HepG2 (cell line): Measurements from ENCODE around the gene PATE4. TPM values are rescaled to one million over a fixed set of nuclear protein-coding genes. Genes with fewer than 3 reads are reported as not detected.
"Not testable (repeated sequence)": the region's sequence is repeated elsewhere in the genome, so short reads cannot be mapped to it uniquely, and the experiment has no call there.

Source experiments
- ATAC-seq: fragments of 200-7000 bp; cut with Tn5 transposase; 3 replicates; pipeline ENCODE4 v1.9.1; 2020; ENCODE audit warnings: mild to moderate bottlenecking, moderate library complexity
- BruUV-seq: library from RNA; stranded (reverse); fragments of 400-500 nt; replicated peaks from 2 replicates; lab custom pipeline; 2021; lab: Mats Ljungman, UMichigan
- CTCF ChIA-PET: fragments of 300-600 bp; formaldehyde crosslinking; extraction: SDS; loops from one replicate; lab custom pipeline; 2021; ENCODE audit warnings: low total read pairs, inconsistent platforms, low intra/inter-chr PET ratio; lab: Yijun Ruan, JAX
- POLR2A ChIA-PET: fragments of 350-600 bp; sonication (Branson Sonifier 250); formaldehyde crosslinking; loops from one replicate; lab custom pipeline; 2020; ENCODE audit warnings: antibody characterized with exemption, inconsistent platforms; lab: Yijun Ruan, JAX
- DNase-seq: peaks from one replicate; pipeline ENCODE4 v3.0.0-alpha.2; 2015; ENCODE audit warnings: low spot score
- FAIRE-seq: peaks from 3 replicates; lab custom pipeline; 2011; peaks lifted over from hg19 to GRCh38; lab: Jason Lieb, UNC
- H2AFZ ChIP-seq: one replicate; pipeline ENCODE4 v1.6.1; 2011; ENCODE audit warnings: low read length, inconsistent platforms
- H3K27ac ChIP-seq: fragments of 300-600 bp; 3 replicates; pipeline ENCODE4 v1.8.0; 2011; ENCODE audit warnings: mixed run types, mild to moderate bottlenecking, mixed read lengths, low read length, inconsistent platforms; ENCODE audit not compliant: insufficient read depth; ENCODE audit errors: extremely low read length
- H3K27me3 ChIP-seq, 2 experiments: fragments of 200-600 bp in 1 of 2; 2 replicates in 1 of 2; 3 replicates in 1 of 2; pipeline versions ENCODE4 v1.6.0 to v1.8.0; 2011; ENCODE audit warnings: low read length in 2 of 2, mild to moderate bottlenecking in 2 of 2, moderate library complexity in 2 of 2, inconsistent platforms in 1 of 2; ENCODE audit not compliant: insufficient read depth in 2 of 2, control insufficient read depth in 1 of 2
- H3K36me3 ChIP-seq, 2 experiments: fragments of 200-600 bp in 1 of 2; replicated peaks in 1 of 2; 2 replicates in 1 of 2; 3 replicates in 1 of 2; pipeline versions ENCODE4 v1.5.1 to v1.8.0; 2011; ENCODE audit warnings: low read length in 2 of 2, inconsistent platforms in 1 of 2; ENCODE audit not compliant: insufficient read depth in 2 of 2, control insufficient read depth in 1 of 2
- H3K4me1 ChIP-seq: 2 replicates; pipeline ENCODE4 v1.5.1; 2012; ENCODE audit warnings: low read length, inconsistent platforms; ENCODE audit not compliant: insufficient read depth
- H3K4me2 ChIP-seq: 2 replicates; pipeline ENCODE4 v1.6.0; 2011; ENCODE audit warnings: low read depth, low read length, inconsistent platforms
- H3K4me3 ChIP-seq, 3 experiments: fragments of 200-600 bp in 1 of 3; sonication (generic), shearing (Covaris generic) in 1 of 3; replicated peaks in 1 of 3; 2 replicates each; pipeline ENCODE4 v1.5.1; 2011 to 2016; ENCODE audit warnings: low read length in 3 of 3, inconsistent platforms in 2 of 3, low read depth in 2 of 3, mild to moderate bottlenecking in 2 of 3, control low read depth in 1 of 3, mixed read lengths in 1 of 3; ENCODE audit not compliant: insufficient read depth in 1 of 3
- H3K79me2 ChIP-seq: one replicate; pipeline ENCODE4 v1.6.1; 2011; ENCODE audit warnings: low read length, inconsistent platforms; ENCODE audit not compliant: insufficient read depth
- H3K9ac ChIP-seq: 2 replicates; pipeline ENCODE4 v1.6.0; 2011; ENCODE audit warnings: mild to moderate bottlenecking, low read depth, low read length, inconsistent platforms; ENCODE audit not compliant: insufficient read depth
- H3K9me3 ChIP-seq: 2 replicates; pipeline ENCODE4 v1.5.1; 2012; ENCODE audit warnings: mild to moderate bottlenecking, low read length
- H4K20me1 ChIP-seq: 2 replicates; pipeline ENCODE4 v1.6.0; 2011; ENCODE audit warnings: inconsistent platforms, mild to moderate bottlenecking, low read length, moderate library complexity; ENCODE audit not compliant: insufficient read depth
- ZFP1 ChIP-seq: IDR thresholded peaks from 2 replicates; pipeline ENCODE4 v1.6.1; 2016
- ZNF747 ChIP-seq: sonication (generic); formaldehyde crosslinking; IDR thresholded peaks from 2 replicates; pipeline ENCODE4 v1.8.1; 2023; ENCODE audit warnings: missing genetic modification reagents, mild to moderate bottlenecking, borderline replicate concordance
- WGBS: methylation state at CpG from one replicate; pipeline ENCODE4 v1.1.6; 2017; ENCODE audit warnings: low lambda C conversion rate; 5-methylcytosine and 5-hydroxymethylcytosine counted together
- in situ Hi-C: cut with HindIII; loops from 2 replicates; pipeline ENCODE4 v1.10.0; 2017; ENCODE audit warnings: low pct_unique_long_range_greater_than_20kb; ENCODE audit not compliant: extremely low pct_ligation_motif_present
- intact Hi-C: fragments of 100-400 bp; cut with micrococcal nuclease; formaldehyde crosslinking; loops from one replicate; pipeline ENCODE4 v1.10.0; 2022; ENCODE audit not compliant: unreplicated experiment
- polyA plus RNA-seq, 8 experiments: library from polyadenylated mRNA; depleted of rRNA in 3 of 8; stranded (reverse) in 7 of 8; unstranded in 1 of 8; fragments of >200 nt; fragmentation: Illumina TruSeq in 4 of 8; extraction: Trizol in 4 of 8; gene quantifications; 2 replicates each; pipeline versions ENCODE4 v1.2.1 to v1.2.3, GENCODE V29; 2011 to 2016; ENCODE audit warnings: low read depth in 4 of 8, missing spikeins in 1 of 8, mixed read lengths in 1 of 8; ENCODE audit not compliant: insufficient read depth in 1 of 8
- total RNA-seq, 5 experiments: library from RNA; depleted of rRNA; stranded (reverse); fragments of >200 nt; fragmentation: Illumina TruSeq; extraction: Trizol; gene quantifications; 2 replicates each; pipeline ENCODE4 v1.2.3, GENCODE V29; 2016; ENCODE audit warnings: low read depth in 1 of 5

Gene PATE4
- total and polyA plus RNA-seq, 2 of the 13 experiments (the other 11 are each of a cell fraction or from before 2014, with no cell fraction given): not detected

DNA sequence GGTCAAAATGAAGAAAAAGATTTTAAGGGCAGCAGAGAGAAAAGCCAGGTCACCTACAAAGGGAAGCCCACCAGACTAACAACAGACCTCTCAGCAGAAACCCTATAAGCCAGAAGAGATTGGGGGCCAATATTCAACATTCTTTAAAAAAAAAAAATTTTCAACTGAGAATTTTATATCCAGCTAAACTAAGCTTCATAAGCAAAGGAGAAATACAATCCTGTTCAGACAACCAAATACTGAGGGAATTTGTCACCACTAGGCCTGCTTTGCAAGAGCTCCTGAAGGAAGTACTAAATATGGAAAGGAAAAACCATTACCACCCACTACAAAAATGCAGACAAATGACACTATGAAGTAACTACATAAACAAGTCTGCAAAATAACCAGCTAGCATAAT, 13.1 kb downstream of the PATE4 start:
- BruUV-seq: no TSS peak
- H3K9ac ChIP-seq: no peak overlapping the region
- ATAC-seq: no peak
- no peak overlapping the region for H2AFZ ChIP-seq
- ChIA-PET CTCF (no interaction called here), POLR2A (no interaction called here)
- H3K36me3 ChIP-seq: no peaks in the 10 kb centered on the region
- intact Hi-C loops (no loop called here), in situ Hi-C loops (no loop called here)
- no peak overlapping the region for H3K4me3 ChIP-seq
- H3K27me3 ChIP-seq: no peaks in the 10 kb centered on the region
- TF ChIP-seq ZFP1 (CRISPR knock-in tag) (peak; percentile 61; the same call in 1 of the 2 replicates), ZNF747 (CRISPR knock-in tag) (no peak)
- no peaks in the 10 kb centered on the region for H3K4me1 ChIP-seq
- H3K9me3 ChIP-seq: peaks cover 23% of the 10 kb centered on the region
- no peak for FAIRE-seq
- no peaks in the 10 kb centered on the region for H4K20me1 ChIP-seq
- H3K4me2 ChIP-seq: no peak overlapping the region
- H3K79me2 ChIP-seq: no peaks in the 10 kb centered on the region
- H3K27ac ChIP-seq: no peak overlapping the region
- no peak for DNase-seq

DNA sequence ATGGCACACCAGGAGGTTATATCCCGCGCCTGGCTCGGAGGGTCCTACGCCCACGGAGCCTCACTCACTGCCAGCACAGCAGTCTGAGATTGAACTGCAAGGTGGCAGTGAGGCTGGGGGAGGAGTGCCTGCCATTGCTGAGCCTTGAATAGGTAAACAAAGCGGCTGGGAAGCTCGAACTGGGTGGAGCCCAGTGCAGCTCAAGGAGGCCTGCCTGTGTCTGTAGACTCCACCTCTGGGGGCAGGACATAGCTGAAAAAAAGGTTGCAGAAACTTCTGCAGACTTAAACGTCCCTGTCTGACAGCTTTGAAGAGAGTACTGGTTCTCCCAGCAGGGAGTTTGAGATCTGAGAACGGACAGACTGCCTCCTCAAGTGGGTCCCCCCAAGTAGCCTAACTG, 24.6 kb downstream of the PATE4 start:
- FAIRE-seq: not testable (repeated sequence)

DNA sequence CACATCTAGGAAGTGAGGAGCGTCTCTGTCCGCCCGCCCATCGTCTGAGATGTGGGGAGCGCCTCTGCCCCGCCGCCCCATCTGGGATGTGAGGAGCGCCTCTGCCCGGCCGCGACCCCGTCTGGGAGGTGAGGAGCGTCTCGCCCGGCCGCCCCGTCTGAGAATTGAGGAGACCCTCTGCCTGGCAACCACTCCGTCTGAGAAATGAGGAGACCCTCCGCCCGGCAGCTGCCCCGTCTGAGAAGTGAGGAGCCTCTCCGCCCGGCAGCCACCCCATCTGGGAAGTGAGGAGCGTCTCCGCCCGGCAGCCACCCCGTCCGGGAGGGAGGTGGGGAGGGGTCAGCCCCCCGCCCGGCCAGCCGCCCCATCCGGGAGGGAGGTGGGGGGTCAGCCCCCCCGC, 29.7 kb downstream of the PATE4 start:
- H3K4me2 ChIP-seq, H4K20me1 ChIP-seq, H3K4me3 ChIP-seq, H3K79me2 ChIP-seq, POLR2A ChIA-PET, intact Hi-C loops, H3K9ac ChIP-seq, CTCF ChIA-PET, H3K9me3 ChIP-seq, BruUV-seq, FAIRE-seq, H3K36me3 ChIP-seq, H3K4me1 ChIP-seq, H3K27ac ChIP-seq, DNase-seq, ATAC-seq, in situ Hi-C loops, H3K27me3 ChIP-seq, H2AFZ ChIP-seq: not testable (repeated sequence)
- no CpG with 5 or more reads among the region's 33 CpGs for WGBS

More for the DNA sequence above, 24.6 kb downstream of the PATE4 start:
- H3K27ac ChIP-seq, H2AFZ ChIP-seq, H3K9me3 ChIP-seq, ATAC-seq, H3K79me2 ChIP-seq, in situ Hi-C loops, POLR2A ChIA-PET, H3K27me3 ChIP-seq, BruUV-seq, H3K4me3 ChIP-seq, H4K20me1 ChIP-seq, H3K9ac ChIP-seq, CTCF ChIA-PET, DNase-seq, H3K36me3 ChIP-seq, H3K4me1 ChIP-seq, intact Hi-C loops: not testable (repeated sequence)
- WGBS: 13% methylated on average over 3 of the region's 9 CpGs
- 0 out of 2 replicates have a peak overlapping the region, but pooled peaks have one; percentile 23 for H3K4me2 ChIP-seq

DNA sequence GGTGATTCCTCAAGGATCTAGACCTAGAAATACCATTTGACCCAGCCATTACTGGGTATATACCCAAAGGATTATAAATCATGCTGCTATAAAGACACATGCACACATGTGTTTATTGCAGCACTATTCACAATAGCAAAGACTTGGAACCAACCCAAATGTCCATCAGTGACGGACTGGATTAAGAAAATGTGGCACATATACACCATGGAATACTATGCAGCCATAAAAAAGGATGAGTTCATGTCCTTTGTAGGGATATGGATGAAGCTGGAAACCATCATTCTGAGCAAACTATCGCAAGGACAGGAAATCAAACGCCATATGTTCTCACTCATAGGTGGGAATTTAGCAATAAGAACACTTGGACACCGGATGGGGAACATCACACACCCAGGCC, 32.2 kb downstream of the PATE4 start:
- H3K27ac ChIP-seq, H3K4me1 ChIP-seq, CTCF ChIA-PET, H3K4me2 ChIP-seq, BruUV-seq, H3K9ac ChIP-seq, H3K36me3 ChIP-seq, H3K79me2 ChIP-seq, H4K20me1 ChIP-seq, FAIRE-seq, in situ Hi-C loops, intact Hi-C loops, DNase-seq, H3K9me3 ChIP-seq, POLR2A ChIA-PET, ATAC-seq, H3K4me3 ChIP-seq, H3K27me3 ChIP-seq, H2AFZ ChIP-seq: not testable (repeated sequence)
- WGBS: 27% methylated on average over 4 of the region's 4 CpGs
